GM19351 (cell line): ENCODE measurements around the gene FRMD4A.
"Not testable (repeated sequence)": the region's sequence is repeated elsewhere in the genome, so short reads cannot be mapped to it uniquely, and the experiment has no call there.

Experiments used
- ATAC-seq: cut with Tn5 transposase; IDR thresholded peaks from one replicate; pipeline ENCODE4 v1.9.1; 2021; ENCODE audit warnings: mild to moderate bottlenecking, moderate library complexity; ENCODE audit not compliant: unreplicated experiment

The FRMD4A gene

GRCh38 chr10:14156104-14156503 is 174.6 kb downstream of the FRMD4A start:
- no peak for ATAC-seq

GRCh38 chr10:14153570-14154055 is 177.1 kb downstream of the FRMD4A start:
- no peak for ATAC-seq

- no peak for ATAC-seq
These were observed 179.2 kb downstream of the FRMD4A start for GRCh38 chr10:14151571-14151970.

GRCh38 chr10:14150526-14150925 is 180.2 kb downstream of the FRMD4A start:
- ATAC-seq = no peak

GRCh38 chr10:14146501-14146900 is 184.2 kb downstream of the FRMD4A start:
- no peak for ATAC-seq

- ATAC-seq = no peak
These were observed 184.7 kb downstream of the FRMD4A start for GRCh38 chr10:14146025-14146424.

- ATAC-seq = no peak
These were observed 186.3 kb downstream of the FRMD4A start for GRCh38 chr10:14144451-14144850.

GRCh38 chr10:14142606-14143250 is 188.0 kb downstream of the FRMD4A start:
- ATAC-seq = no peak

GRCh38 chr10:14141283-14141682 is 189.4 kb downstream of the FRMD4A start:
- ATAC-seq = no peak

GRCh38 chr10:14137391-14137790 is 193.3 kb downstream of the FRMD4A start:
- ATAC-seq = no peak

GRCh38 chr10:14135196-14135595 is 195.5 kb downstream of the FRMD4A start:
- ATAC-seq = not testable (repeated sequence)

- no peak for ATAC-seq
These were observed 196.4 kb downstream of the FRMD4A start for GRCh38 chr10:14134275-14134674.

GRCh38 chr10:14131261-14131960 is 199.3 kb downstream of the FRMD4A start:
- ATAC-seq = no peak

GRCh38 chr10:14129770-14130169 is 201.0 kb downstream of the FRMD4A start:
- ATAC-seq = no peak

- no peak for ATAC-seq
These were observed 202.2 kb downstream of the FRMD4A start for GRCh38 chr10:14128519-14128918.

- no peak for ATAC-seq
These were observed 203.9 kb downstream of the FRMD4A start for GRCh38 chr10:14126697-14127440.

- no peak for ATAC-seq
These were observed 205.2 kb downstream of the FRMD4A start for GRCh38 chr10:14125564-14125963.

GRCh38 chr10:14124941-14125340 is 205.8 kb downstream of the FRMD4A start:
- ATAC-seq = no peak

GRCh38 chr10:14123139-14123538 is 207.6 kb downstream of the FRMD4A start:
- ATAC-seq = no peak

GRCh38 chr10:14120812-14121211 is 209.9 kb downstream of the FRMD4A start:
- no peak for ATAC-seq

- ATAC-seq = no peak
These were observed 211.8 kb downstream of the FRMD4A start for GRCh38 chr10:14118953-14119352.

GRCh38 chr10:14116837-14117236 is 213.9 kb downstream of the FRMD4A start:
- ATAC-seq = no peak
